Measurements from ENCODE around the gene BTNL9. TPM values are rescaled to one million over a fixed set of nuclear protein-coding genes. Genes with fewer than 3 reads are reported as not detected.

BTNL9 gene
- polyA plus RNA-seq, 3 donors = not detected

DNA sequence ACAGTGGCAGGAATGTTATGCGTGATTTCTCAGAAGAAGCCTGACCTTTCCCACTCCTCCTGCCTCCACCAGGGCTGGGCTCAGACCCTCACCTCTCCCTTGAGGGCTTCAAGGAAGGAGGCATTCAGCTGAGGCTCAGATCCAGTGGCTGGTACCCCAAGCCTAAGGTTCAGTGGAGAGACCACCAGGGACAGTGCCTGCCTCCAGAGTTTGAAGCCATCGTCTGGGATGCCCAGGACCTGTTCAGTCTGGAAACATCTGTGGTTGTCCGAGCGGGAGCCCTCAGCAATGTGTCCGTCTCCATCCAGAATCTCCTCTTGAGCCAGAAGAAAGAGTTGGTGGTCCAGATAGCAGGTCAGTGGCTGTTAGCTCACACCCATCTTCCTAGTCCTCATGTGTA lies 9.9 kb downstream of the BTNL9 start:
- no peak for TF ChIP-seq CTCF (IDR thresholded peaks at IDR 0.05)
- peaks cover 4 to 10% of the 10 kb centered on the region in 2 donors for H3K36me3 Mint-ChIP-seq
- peaks cover 11% of the 10 kb centered on the region for H3K4me1 Mint-ChIP-seq
- H3K9me3 Mint-ChIP-seq = peaks cover 0 to 20% (median 12%) of the 10 kb centered on the region in 7 donors
- 92% methylated on average over 5 of the region's 5 CpGs for WGBS (ENCODE audit: insufficient coverage)
- no peaks in the 10 kb centered on the region for H4K20me1 ChIP-seq (ENCODE audit: insufficient read depth, low read length)
- peaks cover 33 to 55% of the 10 kb centered on the region in 2 donors for H3K27me3 ChIP-seq (ENCODE audit: control insufficient read depth in 2 of 2, insufficient read depth in 2 of 2, low read length in 2 of 2)
- DNase-seq = no peak
- H3K4me1 ChIP-seq (ENCODE audit: control insufficient read depth in 1 of 2, insufficient read depth in 2 of 2, low read length in 2 of 2) = peaks cover 0 to 11% of the 10 kb centered on the region in 2 donors
- intact Hi-C loops (cut with micrococcal nuclease) = no loop called here
- no peak overlapping the region for H3K9ac ChIP-seq (ENCODE audit: insufficient read depth, low read length, poor library complexity, severe bottlenecking)
- H3K27ac Mint-ChIP-seq = no peak overlapping the region
- no peak overlapping the region for H3K27ac ChIP-seq (ENCODE audit: low read depth in 1 of 2, low read length in 2 of 2)
- H2AFZ ChIP-seq (ENCODE audit: insufficient read depth, low read depth, low read length, poor library complexity, severe bottlenecking) = no peak overlapping the region
- peaks cover 0 to 14% of the 10 kb centered on the region in 2 donors for H3K9me3 ChIP-seq (replicated peaks in 1 of 2; ENCODE audit: control insufficient read depth in 1 of 2, insufficient read depth in 1 of 2, low read length in 2 of 2)
- no peaks in the 10 kb centered on the region for H3K79me2 ChIP-seq (ENCODE audit: insufficient read depth, low read length)
- no peaks in the 10 kb centered on the region for H3K36me3 ChIP-seq (replicated peaks in 1 of 2; ENCODE audit: control insufficient read depth in 1 of 2, insufficient read depth in 2 of 2, low read length in 2 of 2)
- no peak overlapping the region for H3K4me3 ChIP-seq (replicated peaks in 1 of 3; ENCODE audit: low read depth in 2 of 3, low read length in 3 of 3)
- H3K4me3 Mint-ChIP-seq = no peak overlapping the region
- H3K4me2 ChIP-seq (replicated peaks; ENCODE audit: extremely low read depth, low read length, poor library complexity, severe bottlenecking) = no peak overlapping the region
- peaks cover 50 to 63% (median 52%) of the 10 kb centered on the region in 3 donors for H3K27me3 Mint-ChIP-seq (ENCODE audit: low read depth in 3 of 3)

GRCh38 chr5:181051841-181052671 lies 12.0 kb downstream of the BTNL9 start:
- Histone ChIP-seq H4K20me1 (ENCODE audit: insufficient read depth, low read length) (no peaks in the 10 kb centered on the region), H3K36me3 (replicated peaks in 1 of 2; ENCODE audit: control insufficient read depth in 1 of 2, insufficient read depth in 2 of 2, low read length in 2 of 2) (no peaks in the 10 kb centered on the region), H3K9me3 (replicated peaks in 1 of 2; ENCODE audit: control insufficient read depth in 1 of 2, insufficient read depth in 1 of 2, low read length in 2 of 2) (peaks cover 0 to 14% of the 10 kb centered on the region in 2 donors), H2AFZ (ENCODE audit: insufficient read depth, low read depth, low read length, poor library complexity, severe bottlenecking) (peak overlapping the region; percentile 35), H3K27me3 (ENCODE audit: control insufficient read depth in 2 of 2, insufficient read depth in 2 of 2, low read length in 2 of 2) (peaks cover 44 to 75% of the 10 kb centered on the region in 2 donors), H3K79me2 (ENCODE audit: insufficient read depth, low read length) (no peaks in the 10 kb centered on the region), H3K4me3 (replicated peaks in 1 of 3; ENCODE audit: low read depth in 2 of 3, low read length in 3 of 3) (no peak overlapping the region), H3K9ac (ENCODE audit: insufficient read depth, low read length, poor library complexity, severe bottlenecking) (no peak overlapping the region), H3K27ac (ENCODE audit: low read depth in 1 of 2, low read length in 2 of 2) (no peak overlapping the region), H3K4me2 (replicated peaks; ENCODE audit: extremely low read depth, low read length, poor library complexity, severe bottlenecking) (peak overlapping the region; percentile 11), H3K4me1 (ENCODE audit: control insufficient read depth in 1 of 2, insufficient read depth in 2 of 2, low read length in 2 of 2) (peaks cover 0 to 11% of the 10 kb centered on the region in 2 donors)
- TF ChIP-seq CTCF (IDR thresholded peaks at IDR 0.05) = no peak
- H3K36me3 Mint-ChIP-seq = peaks cover 4 to 10% of the 10 kb centered on the region in 2 donors
- H3K9me3 Mint-ChIP-seq = peaks cover 0 to 28% (median 14%) of the 10 kb centered on the region in 7 donors
- peak overlapping the region; percentile 50 to 86 for H3K4me3 Mint-ChIP-seq
- no peak overlapping the region for H3K27ac Mint-ChIP-seq
- peaks cover 63 to 84% (median 69%) of the 10 kb centered on the region in 3 donors for H3K27me3 Mint-ChIP-seq (ENCODE audit: low read depth in 3 of 3)
- H3K4me1 Mint-ChIP-seq = peaks cover 11% of the 10 kb centered on the region
- DNase-seq = no peak
- intact Hi-C loops (cut with micrococcal nuclease) = no loop called here
- 27% methylated on average over 21 of the region's 27 CpGs for WGBS (ENCODE audit: insufficient coverage)

Data from CD14-positive monocyte (primary cell).